ENCODE results near the gene COX20. TPM values are rescaled to one million over a fixed set of nuclear protein-coding genes. Genes with fewer than 3 reads are reported as not detected.

The COX20 gene
- total and polyA plus RNA-seq, 2 of the 4 experiments (the other 2 are of a cell fraction): 13.3 to 27.0 TPM

DNA sequence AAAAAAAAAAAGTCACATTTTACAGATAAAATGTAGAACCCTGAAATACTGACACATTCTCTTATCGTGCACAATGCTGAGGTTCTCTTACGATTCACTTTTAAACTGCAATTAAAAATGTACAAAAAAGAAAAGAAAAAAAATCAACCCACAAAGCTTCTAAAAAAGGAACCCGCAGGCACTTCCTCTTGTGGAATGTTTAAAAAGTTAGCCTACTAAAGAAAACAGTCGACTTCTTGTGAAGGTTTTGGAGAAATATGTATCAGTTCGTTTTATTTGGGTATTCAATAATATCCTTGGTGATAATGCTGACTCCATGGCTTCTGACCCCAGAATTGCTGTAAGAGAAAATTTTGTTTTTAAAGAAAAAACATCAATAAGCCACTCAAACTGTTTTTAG is 18.7 kb downstream of the COX20 start:
- Histone ChIP-seq H2BK5ac (ENCODE audit: low read depth, low read length, poor library complexity, severe bottlenecking) (no peak overlapping the region), H3K23ac (ENCODE audit: low read depth, low read length) (no peak overlapping the region), H3K4me1 (ENCODE audit: control insufficient read depth, insufficient read depth, low read length) (no peaks in the 10 kb centered on the region), H3K4ac (ENCODE audit: low read depth, low read length) (no peak overlapping the region), H3K9me3 (ENCODE audit: control insufficient read depth, insufficient read depth, low read length) (no peaks in the 10 kb centered on the region), H3K27ac (ENCODE audit: insufficient read depth, low read length) (no peak overlapping the region), H3K9ac (ENCODE audit: low read depth, low read length) (no peak overlapping the region), H3K79me1 (ENCODE audit: low read depth in 1 of 2, low read length in 2 of 2) (peaks cover 18 to 48% of the 10 kb centered on the region in 2 experiments; a peak in 3 of 4 replicates), H3K56ac (ENCODE audit: extremely low read depth, insufficient read depth, low read length) (no peak overlapping the region), H3K18ac (ENCODE audit: low read depth, low read length) (no peak overlapping the region), H3K36me3 (ENCODE audit: control insufficient read depth, insufficient read depth, low read length) (peaks cover 51% of the 10 kb centered on the region), H2BK20ac (ENCODE audit: low read depth, low read length) (no peak overlapping the region), H3K4me3 (ENCODE audit: insufficient read depth, low read depth, low read length) (no peak overlapping the region), H4K8ac (ENCODE audit: low read depth in 2 of 2, low read length in 2 of 2) (no peak overlapping the region), H4K91ac (ENCODE audit: insufficient read depth, low read depth, low read length) (no peak overlapping the region), H3K4me2 (ENCODE audit: low read depth, low read length) (no peak overlapping the region), H2BK15ac (ENCODE audit: low read depth, low read length) (no peak overlapping the region), H2BK120ac (ENCODE audit: low read depth, low read length) (no peak overlapping the region), H2AK9ac (replicated peaks; ENCODE audit: low read depth, low read length, poor library complexity) (no peak overlapping the region), H4K20me1 (ENCODE audit: insufficient read depth, low read length) (peaks cover 52% of the 10 kb centered on the region), H2AK5ac (ENCODE audit: low read depth, low read length) (no peak overlapping the region), H4K5ac (ENCODE audit: low read depth, low read length) (no peak overlapping the region), H3K9me1 (ENCODE audit: insufficient read depth, low read length) (no peaks in the 10 kb centered on the region), H3K27me3 (ENCODE audit: control insufficient read depth, insufficient read depth, low read length) (no peaks in the 10 kb centered on the region), H3K14ac (replicated peaks; ENCODE audit: low read depth, low read length) (no peak overlapping the region), H2AFZ (replicated peaks; ENCODE audit: low read length, poor library complexity) (no peak overlapping the region)
- DNase-seq (no peak), ATAC-seq (ENCODE audit: low read depth) (no peak)
- CTCF ChIA-PET: no interaction called here
- no CpG with 5 or more reads among the region's 5 CpGs for WGBS, 2 experiments (ENCODE audit: extremely low coverage in 2 of 2, insufficient read length in 1 of 2)
- intact Hi-C loops (cut with micrococcal nuclease): no loop called here
- dilution Hi-C loops (cut with HindIII; ENCODE audit: low sequenced_read_pairs, unreplicated experiment): no loop called here
- in situ Hi-C loops (cut with MboI; ENCODE audit: low sequenced_read_pairs): no loop called here
- TF ChIP-seq SMC3 (IDR thresholded peaks at IDR 0.05; ENCODE audit: low read depth, low read length) (no peak), MAZ (IDR thresholded peaks at IDR 0.05; ENCODE audit: borderline replicate concordance, low read depth, low read length) (no peak), POLR2A (IDR thresholded peaks at IDR 0.05; ENCODE audit: low read depth, low read length) (no peak), MAFK (IDR thresholded peaks at IDR 0.05; ENCODE audit: low read depth, low read length) (no peak), CEBPB (IDR thresholded peaks at IDR 0.05; ENCODE audit: low read depth, low read length) (no peak), MXI1 (IDR thresholded peaks at IDR 0.05; ENCODE audit: borderline replicate concordance, low read depth, low read length) (no peak), RAD21 (IDR thresholded peaks at IDR 0.05; ENCODE audit: low read length) (no peak), NFE2L2 (IDR thresholded peaks at IDR 0.05; ENCODE audit: low read depth, low read length) (no peak), CHD1 (IDR thresholded peaks at IDR 0.05; ENCODE audit: low read depth, low read length) (no peak), BHLHE40 (IDR thresholded peaks at IDR 0.05; ENCODE audit: low read depth, low read length) (no peak), RCOR1 (IDR thresholded peaks at IDR 0.05; ENCODE audit: insufficient replicate concordance, low read length) (no peak)
- TF ChIP-seq, protein P1, sequence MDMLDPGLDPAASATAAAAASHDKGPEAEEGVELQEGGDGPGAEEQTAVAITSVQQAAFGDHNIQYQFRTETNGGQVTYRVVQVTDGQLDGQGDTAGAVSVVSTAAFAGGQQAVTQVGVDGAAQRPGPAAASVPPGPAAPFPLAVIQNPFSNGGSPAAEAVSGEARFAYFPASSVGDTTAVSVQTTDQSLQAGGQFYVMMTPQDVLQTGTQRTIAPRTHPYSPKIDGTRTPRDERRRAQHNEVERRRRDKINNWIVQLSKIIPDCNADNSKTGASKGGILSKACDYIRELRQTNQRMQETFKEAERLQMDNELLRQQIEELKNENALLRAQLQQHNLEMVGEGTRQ (IDR thresholded peaks at IDR 0.05; ENCODE audit: low read depth, low read length): no peak
- TF ChIP-seq, protein P2, sequence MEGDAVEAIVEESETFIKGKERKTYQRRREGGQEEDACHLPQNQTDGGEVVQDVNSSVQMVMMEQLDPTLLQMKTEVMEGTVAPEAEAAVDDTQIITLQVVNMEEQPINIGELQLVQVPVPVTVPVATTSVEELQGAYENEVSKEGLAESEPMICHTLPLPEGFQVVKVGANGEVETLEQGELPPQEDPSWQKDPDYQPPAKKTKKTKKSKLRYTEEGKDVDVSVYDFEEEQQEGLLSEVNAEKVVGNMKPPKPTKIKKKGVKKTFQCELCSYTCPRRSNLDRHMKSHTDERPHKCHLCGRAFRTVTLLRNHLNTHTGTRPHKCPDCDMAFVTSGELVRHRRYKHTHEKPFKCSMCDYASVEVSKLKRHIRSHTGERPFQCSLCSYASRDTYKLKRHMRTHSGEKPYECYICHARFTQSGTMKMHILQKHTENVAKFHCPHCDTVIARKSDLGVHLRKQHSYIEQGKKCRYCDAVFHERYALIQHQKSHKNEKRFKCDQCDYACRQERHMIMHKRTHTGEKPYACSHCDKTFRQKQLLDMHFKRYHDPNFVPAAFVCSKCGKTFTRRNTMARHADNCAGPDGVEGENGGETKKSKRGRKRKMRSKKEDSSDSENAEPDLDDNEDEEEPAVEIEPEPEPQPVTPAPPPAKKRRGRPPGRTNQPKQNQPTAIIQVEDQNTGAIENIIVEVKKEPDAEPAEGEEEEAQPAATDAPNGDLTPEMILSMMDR (conservative IDR thresholded peaks at IDR 0.05; ENCODE audit: low read depth, low read length): no peak
- POLR2A ChIA-PET (ENCODE audit: unreplicated experiment): no interaction called here
- no TSS peak for BruUV-seq (replicated peaks)

All from IMR-90 (cell line).